Measurements from ENCODE around the gene NEDD9.

- TF ChIP-seq CTCF (IDR thresholded peaks at IDR 0.05 in 4 of 5, conservative IDR thresholded peaks at IDR 0.05 in 1 of 5) (no peak), POLR2A (IDR thresholded peaks at IDR 0.05) (no peak)
These were observed 52.9 kb downstream of the NEDD9 start for GRCh38 chr6:11179419-11180202.

Data from gastrocnemius medialis (tissue), 4 donors.